Smooth muscle cell of trachea (primary cell): Measurements from ENCODE around the gene ITM2B. TPM values are rescaled to one million over a fixed set of nuclear protein-coding genes. Genes with fewer than 3 reads are reported as not detected.

Experiments used
- total RNA-seq: library from RNA; depleted of rRNA; stranded (reverse); fragments of >200 nt; gene quantifications from 2 replicates; pipeline ENCODE4 v1.2.1, GENCODE V29; 2014

The ITM2B gene
- total RNA-seq: 170 and 178 TPM in 2 replicates

GRCh38 chr13:48233046-48233888 is at the start of gene ITM2B:
TSS of gene ITM2B (plus strand) at chr13:48233206. CDS start at chr13:48233361, 155 bp downstream.

GRCh38 chr13:48303359-48304142 is 70.5 kb downstream of the ITM2B start, which contains the start of gene RB1:
TSS of gene RB1 (plus strand) at chr13:48303751. CDS start at chr13:48303913, 162 bp downstream.

Other genes starting within 250 kb of the ITM2B start
- gene SUCLA2, start 231.9 kb upstream of the ITM2B start, total RNA-seq: 48.1 and 69.4 TPM in 2 replicates
- gene NUDT15, start 195.5 kb upstream of the ITM2B start, total RNA-seq: 12.7 and 29.2 TPM in 2 replicates
- gene MED4, start 138.1 kb upstream of the ITM2B start, total RNA-seq: 23.5 and 36.8 TPM in 2 replicates
- 19.2 and 29.1 TPM in 2 replicates for gene RB1, start 70.5 kb downstream of the ITM2B start, total RNA-seq
- gene LPAR6, start 179.9 kb downstream of the ITM2B start, total RNA-seq: 3.1 and 10.2 TPM in 2 replicates